HTERT RPE-1 (cell line): Measurements from ENCODE around the gene OBI1.

Experiments
- in situ Hi-C: fragments of 300-500 bp; cut with MboI; formaldehyde crosslinking; loops from 4 replicates; pipeline ENCODE4 v1.14.3; 2020; ENCODE audit warnings: low sequenced_read_pairs

Gene OBI1

DNA sequence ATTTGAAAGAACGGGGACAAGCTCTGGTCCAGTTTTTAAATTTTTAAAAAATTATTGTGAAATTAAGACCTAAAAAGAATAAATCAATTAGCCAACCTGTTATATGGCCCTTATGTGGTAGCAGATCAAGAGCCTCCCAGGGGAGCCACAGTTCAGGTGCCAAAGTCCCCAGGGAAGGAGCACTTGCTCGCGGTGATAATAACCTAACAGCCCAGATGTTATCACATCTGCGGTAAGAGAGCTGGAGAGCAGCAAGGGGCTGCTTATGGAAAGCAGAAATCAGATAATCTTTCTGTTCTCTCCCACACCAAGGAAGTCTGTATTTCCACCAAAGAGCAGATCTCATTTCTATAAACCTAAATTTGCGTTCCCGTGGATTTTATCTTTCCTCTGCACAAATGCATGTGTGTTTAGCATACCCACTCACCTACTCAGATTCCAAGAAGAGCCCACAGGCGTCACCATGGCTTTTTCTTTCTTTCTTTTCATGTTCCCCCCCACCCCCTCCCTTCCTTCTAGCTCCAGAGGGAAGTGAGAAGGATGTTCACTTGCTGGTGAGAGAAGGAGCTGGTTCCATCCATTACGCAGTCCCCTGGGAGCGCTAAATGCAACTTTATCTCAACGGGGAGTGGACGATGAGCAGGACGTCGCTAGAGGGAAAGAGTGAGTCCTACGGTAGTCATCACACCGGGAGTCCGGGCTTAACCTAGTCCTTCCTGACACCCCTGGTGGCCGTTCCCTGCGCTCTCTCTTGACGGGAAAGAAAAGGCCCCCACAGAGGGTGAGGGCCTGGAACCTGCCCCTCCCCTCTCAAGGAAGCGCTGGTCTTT is 54.0 kb downstream of the OBI1 start:
- in situ Hi-C loops: no loop called here

DNA sequence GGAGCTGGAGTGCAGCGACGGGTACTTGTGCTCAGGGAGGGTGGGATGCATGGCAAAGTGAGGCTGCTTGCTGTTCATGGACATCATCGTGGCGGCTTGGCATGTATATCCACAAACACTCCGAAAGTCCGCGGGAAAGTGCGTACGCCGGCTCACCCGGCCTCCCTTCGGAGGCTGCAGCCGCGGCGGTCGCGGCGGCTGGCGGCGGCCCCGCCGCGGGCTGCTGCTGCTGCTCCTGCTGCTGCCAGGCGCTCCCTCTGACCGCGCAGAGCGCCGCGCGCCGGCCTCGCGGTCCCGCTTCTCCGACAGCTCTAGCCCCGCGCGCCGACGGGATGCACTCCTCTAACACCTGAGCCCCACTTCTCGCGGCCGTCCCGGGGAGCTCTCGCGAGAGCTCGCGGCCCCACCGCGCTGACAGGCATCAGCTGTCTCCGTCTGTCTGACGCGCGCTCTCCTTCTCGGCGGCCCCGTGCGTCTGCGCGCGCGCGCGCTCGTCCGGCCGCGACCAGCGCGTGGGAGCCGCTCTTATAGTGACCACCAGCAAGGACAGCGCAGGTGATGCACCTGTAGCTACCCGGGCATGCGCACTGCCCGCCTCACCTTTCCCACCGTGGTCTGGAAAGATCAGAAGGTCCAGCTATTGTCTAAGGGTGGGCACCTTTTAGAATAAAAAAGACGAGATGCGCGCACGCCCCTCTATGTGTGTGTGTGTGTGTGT is 55.6 kb downstream of the OBI1 start, which contains the start of gene POU4F1:
TSS of gene POU4F1 (minus strand) at position 313 of the 718 bp plus-strand sequence. CDS start at position 87, 226 bp downstream.
- in situ Hi-C loops: no loop called here

DNA sequence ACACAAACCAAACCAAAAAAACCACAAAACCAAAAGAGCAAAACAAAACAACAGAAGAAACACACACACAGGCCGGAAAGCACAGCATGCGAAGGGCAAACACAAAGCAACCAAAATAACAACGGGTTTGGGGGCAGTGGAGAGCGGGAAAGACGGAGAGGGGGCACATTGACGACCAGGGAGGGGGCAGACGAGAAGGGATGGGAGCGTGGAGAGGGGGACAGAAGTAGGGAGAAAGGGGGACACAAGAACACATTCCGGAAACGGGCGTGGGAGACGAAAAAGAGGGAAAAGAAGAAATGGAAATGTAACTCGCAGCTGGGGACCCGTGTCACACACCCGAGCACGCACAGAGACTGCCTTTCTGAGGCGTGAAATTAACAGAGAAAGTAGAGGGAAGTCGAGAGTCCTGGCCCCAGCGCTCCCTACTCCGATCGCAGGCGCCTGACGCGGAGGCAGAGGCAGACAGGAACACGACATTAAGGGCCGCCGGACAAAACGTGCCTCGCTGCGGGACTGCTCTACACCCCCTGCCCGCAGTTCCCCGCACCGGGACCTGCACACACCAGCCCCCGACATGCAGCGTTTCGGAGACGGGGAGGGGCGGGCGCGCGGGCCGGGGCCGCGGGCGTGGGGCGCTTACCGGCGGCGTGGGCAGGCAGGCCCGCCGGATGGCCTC is 56.3 kb downstream of the OBI1 start:
- in situ Hi-C loops: no loop called here

DNA sequence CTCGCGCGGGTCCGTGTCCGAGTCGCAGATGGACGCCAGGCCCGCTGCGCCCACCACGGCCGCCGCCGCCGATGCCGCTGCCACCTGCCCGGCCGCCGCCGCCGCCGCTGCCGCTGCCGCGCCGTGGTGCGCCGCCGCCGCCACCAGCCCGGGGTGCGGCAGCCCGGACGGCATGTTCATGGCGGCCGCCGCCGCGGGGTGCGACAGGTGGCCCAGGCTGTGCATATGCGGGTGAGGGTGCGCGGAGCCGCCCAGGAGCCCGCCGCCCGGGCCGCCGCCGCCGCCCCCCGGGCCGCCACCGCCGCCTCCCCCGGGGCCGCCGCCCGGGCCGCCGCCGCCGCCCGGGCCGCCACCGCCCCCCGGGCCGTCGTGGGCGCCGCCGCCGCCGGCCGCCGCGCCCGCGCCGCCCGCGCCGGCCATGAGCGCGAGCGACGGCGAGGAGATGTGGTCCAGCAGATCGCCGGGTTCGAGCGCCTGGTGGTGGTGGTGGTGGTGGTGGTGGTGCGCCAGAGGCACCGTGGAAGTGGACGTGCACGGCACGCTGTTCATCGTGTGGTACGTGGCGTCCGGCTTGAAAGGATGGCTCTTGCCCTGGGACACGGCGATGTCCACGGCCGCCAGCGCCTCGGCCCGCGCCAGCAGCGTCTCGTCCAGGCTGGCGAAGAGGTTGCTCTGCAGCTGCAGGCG is 56.9 kb downstream of the OBI1 start:
- in situ Hi-C loops: no loop called here

DNA sequence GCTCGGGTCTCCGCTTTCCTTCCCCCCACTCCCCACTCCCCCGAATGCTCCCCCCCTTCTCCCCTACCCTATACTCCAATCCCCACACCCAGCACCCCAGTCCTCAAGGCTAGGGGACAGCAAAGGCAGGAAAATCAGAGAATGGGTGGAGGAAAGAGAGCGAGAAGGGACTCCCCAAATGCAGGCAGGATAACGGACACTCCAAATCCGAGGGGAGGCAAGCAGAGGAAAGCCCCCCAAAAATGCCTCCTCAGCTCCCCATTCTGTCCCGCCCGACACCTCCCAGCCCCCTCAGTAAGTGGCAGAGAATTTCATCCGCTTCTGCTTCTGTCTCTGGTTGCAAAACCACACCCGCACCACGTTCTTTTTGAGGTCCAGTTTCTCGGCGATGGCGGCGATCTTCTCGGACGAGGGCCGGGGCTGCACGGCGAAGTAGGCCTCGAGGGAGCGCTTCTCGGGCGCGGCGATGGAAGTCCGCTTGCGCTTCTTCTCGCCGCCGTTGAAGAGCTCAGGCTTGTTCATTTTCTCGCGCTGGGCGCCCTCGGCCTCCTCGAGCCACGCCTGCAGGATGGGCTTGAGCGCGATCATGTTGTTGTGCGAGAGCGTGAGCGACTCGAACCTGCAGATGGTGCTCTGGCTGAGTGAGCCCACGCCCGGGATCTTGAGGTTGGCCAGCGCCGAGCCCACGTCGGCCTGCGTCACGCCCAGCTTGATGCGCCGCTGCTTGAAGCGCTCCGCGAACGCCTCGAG is 57.7 kb downstream of the OBI1 start:
- in situ Hi-C loops: no loop called here

DNA sequence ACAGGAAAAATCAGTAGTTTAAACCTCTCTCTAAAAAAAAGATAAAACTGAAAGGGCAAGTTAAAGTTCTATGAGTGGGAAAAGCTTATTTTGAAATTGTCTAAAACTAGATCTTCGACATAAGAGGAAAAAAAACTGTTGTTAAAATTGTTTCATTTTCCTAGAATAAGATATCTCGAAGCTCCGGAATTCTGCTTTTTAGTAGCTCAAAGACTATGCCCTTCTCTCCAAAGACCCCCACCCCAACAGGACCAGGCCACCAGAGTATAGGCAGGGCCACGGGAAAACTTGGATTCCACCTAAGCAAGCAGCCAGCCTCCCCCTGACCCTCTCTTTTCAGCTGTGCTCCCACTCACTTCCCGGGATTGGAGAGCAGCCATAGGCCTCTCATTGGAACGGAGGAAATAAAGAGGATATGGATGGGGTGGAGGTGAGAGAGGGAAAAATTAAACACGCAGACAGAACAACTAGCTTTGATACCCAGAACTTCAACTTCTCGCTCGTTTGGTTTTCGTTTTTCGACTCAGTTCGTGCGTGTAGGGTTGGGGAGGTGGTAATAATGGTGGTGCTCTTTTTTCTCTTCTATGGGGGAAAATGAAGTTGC is 58.6 kb downstream of the OBI1 start:
- in situ Hi-C loops: no loop called here

DNA sequence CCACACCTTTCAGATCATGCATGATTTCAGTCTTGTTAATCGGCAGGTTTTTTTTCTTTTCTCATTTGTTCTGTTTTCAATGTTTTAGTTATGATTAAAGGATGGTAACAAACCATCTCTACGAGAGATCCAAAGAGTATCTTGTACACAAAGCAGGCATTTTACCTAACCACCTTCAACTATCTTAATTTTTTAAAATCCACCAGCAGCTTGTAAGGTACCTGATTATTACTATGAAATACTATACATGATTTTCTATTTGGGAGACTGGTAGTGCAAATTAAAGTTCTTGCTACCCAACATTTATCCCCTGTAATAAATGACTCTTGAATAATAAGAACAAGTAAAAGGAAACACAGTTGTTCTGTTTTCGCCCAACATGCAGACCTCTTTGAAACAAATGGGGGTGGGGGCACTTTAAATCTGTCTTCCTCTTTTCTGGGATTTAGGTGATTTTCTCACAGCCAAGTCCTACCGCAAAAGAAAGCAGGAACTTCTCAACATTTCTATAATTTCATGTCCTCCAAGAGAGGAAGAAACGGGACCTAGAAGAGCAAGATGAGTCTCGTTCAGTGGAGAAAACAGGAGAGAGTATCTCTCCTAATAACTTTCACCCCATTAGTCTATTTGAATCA is 59.2 kb downstream of the OBI1 start:
- in situ Hi-C loops: no loop called here

DNA sequence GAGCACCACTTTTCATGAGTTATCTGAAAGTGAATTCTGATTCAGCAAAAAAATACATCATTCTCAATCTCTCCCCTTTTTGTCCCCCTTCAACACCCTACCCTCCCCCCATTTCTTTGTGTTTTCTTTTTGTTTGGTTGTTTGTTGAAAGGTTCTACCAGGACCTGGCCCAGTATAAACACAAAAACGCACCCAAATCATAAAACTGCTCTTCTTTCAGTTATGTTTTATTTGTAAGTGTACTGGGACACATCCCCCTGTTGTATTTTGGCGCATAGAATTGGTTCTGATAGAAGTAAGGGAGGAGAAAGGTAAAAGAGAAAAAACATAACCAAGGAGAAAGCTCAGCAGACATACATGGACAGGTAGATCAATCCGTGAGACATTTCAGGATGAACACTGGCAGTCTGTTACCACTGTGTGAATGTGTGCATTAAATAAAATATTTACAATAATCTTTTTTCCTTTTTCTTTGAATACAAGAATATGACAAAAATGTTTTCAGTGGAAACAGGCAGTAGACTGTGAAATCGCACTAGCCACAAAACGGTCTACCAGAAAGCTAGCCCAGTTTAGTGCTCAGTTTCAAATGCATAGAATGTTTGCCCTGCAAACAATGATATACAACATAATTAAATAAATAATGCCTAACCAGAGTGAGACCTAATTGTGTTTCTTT is 59.9 kb downstream of the OBI1 start:
- in situ Hi-C loops: no loop called here

DNA sequence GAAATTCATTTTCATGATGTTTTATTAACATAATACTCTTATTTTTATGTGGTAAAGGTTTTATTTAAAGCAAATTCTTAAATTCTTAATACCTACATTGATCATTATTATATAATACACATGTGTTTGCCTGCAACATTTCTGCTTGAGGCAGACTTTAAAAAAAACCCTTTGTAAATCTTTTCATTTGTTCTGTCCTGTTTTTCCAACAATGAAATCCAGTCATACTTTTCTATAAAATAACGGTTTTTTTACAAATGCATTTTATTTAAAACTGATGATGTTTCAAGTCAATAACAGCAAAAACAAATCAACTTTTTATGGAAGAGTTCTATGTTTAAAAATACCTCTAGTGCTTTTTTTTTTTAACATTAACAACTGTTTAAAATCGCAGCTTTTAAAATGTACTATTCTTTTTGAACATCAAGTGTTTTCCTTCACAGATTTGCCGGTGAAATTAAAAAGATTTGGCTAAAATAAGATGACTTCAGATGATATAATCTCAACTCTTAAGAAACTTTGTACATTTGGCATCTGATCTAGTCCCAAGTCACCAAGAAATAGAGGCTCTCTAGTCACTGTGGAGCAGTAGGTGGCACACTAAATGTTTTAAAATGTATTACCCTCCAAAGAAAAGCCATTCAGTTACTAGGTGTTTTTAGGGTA is 60.7 kb downstream of the OBI1 start:
- in situ Hi-C loops: no loop called here

DNA sequence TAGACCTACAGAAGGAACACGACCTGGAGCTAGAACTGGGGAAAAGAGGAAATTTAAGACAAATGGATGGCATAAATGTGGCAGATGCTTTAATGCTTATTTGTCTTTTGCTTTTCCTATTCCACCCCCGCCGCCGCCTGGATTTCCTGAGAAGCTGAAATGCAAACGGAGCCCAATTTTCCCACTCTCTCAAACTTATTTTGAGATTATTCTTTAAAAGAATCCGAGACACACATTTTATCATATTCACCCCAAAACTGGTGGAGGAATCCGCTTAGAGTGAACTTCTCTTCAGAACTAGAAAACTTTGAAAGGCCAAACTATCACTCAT is 61.4 kb downstream of the OBI1 start:
- in situ Hi-C loops: no loop called here

DNA sequence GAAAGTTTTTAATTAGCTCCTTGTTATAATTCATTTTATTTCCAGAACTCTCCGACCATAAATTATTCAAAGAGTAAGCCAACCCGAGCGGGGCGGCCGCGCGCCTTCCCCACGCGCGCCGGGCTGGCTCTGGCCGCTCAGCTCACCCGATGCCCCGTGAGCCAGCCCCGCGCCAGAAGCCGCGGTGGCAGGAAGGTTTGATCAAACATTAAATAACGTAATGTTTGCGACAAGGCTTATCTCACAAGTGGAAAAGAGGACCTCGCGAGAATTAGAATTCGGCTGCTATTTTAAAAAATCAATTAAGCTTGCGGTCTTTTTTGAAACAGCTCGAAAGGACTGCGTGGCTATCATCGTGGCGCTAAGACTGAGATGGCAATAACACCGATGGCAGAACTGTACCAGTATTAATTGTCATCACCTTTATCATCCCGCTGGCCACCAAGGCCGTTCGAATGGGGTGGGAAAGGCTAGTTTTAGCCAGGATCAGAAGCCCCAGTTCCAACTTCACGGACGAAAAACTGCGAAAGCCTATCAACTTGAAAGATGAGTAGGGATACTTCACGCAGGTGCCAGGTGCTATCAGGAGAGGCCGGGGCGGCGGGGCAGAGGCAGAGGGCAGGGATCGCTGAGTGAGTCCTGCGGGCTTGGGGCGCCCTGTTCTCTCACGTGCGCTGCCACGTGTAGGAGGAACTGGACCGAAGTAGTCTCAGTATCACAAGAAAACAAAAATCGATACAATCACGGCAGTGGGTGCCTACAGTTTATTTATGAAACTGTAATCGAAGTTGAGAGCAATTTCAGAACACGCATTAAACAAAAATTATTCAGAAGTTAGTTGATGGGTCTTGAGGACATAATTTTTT is 62.0 kb downstream of the OBI1 start:
- in situ Hi-C loops: no loop called here

DNA sequence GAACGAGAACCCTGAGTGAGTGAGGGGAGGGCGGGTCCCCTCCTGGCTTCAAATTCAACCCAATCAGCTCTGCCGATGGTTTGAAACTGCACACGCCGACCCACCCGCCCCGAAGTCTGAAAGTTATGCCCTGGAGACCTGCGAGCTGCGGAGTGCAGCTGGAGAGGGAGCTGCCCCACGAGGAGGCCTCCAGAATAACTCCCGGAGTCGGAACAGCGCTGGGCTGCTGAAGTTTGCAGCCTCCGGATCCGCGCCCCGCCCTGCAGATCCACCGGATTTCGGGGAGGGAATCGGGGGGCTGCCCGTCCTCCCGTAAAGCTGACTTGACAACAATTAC is 62.6 kb downstream of the OBI1 start:
- in situ Hi-C loops: no loop called here

DNA sequence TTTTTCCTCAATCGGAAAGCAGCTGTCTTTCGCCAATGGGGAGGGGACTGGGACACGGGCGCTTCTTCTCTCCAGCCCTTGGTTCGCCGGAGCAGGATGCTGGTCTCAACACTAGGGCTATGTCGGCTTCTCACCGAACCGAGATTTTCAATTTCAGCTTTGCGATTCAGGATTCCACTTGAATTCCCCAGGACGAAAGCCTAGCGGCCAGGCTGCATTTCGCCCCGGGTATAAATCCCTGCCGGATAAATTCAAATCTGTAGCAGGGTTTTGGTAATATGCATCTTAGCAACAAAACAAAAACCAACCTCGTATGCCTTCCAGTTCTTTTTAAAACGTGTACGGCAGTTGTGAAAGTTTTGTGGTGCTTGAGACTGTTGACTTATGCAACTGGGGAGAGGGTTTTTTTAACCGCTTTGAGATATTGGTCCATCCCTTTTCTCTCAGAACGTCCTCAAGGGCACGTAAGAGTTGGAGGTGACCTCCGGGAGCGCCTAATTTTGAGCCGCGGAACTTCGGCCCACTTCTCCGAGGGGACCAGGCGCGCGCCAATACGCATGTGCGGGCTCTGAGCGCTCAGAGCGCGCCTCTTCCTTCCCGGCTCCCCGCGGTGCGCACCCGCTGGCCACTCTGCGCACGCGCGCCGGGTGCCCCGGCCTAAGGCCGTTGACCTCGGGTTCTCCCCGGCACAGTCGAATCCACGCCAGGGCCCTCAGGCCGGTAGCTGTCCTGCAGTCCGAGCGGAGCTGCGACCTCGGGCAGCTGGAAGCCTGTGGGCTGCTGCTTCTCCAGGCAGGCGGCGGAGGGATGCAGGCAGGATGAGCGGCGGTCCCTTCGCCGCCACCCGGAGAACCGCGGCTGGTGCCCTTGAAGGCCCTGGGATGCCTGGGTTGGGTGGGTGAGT is 63.2 kb downstream of the OBI1 start:
- in situ Hi-C loops: no loop called here

DNA sequence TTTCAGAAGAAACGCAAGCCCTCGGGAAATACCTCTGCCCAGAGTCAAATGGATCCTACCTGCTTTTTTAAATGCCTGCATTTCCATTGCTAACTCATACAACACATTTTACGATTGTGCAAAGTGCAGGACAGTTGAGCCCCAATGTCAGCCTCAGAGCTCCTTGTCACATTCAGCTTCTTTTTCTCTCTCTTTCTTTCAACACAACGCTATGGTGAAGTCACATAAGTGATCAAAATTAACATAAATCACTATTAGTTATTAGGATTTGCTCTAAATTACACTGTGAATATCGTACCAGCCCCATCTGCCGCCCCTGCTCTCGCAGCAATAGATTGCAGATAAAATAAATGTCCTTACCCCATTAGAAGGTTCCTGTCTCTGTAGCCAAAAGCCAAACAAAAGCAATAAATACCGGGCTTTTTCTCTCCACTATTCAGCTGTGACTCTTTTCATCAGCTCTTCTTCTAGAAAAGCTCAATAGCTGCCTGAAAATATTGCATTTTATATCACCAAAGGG is 64.4 kb downstream of the OBI1 start:
- in situ Hi-C loops: no loop called here

DNA sequence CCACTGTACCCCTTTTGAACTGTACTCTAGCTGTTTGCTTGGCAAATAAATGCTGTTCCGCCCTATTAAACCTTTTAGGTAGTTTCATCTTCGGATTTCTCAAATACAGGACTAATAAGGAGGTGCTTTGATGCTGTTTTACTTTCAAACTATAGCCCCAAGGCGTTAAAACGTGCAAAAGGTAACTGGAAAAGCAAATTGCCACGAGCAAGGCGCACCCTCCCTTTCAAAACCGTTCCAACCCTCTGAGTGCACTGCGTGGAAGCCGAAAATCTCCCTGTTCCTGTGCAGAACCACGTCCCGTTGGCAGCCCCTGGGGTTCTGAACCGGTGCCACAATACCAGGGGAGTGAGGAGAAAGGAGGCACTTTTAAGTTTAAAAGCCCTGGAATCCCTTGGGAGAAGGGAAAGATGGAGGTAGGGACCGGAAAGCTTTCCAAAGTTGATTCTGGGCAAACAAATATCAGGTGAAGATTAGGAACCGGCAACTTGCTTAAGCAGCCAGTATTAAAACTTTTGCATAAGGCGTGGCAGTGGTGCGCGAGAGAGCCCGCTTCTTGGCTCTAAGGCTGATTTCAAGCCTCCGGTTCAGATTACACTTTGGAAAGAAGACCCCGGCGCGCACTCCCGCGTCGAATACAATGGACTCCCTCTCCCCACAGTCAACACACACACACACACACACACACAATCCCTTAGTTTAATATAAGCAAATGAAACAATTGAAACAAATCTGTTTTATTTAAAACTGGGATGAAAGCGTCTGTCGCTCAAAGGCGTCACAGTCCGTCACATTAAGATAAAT is 65.1 kb downstream of the OBI1 start:
- in situ Hi-C loops: no loop called here

DNA sequence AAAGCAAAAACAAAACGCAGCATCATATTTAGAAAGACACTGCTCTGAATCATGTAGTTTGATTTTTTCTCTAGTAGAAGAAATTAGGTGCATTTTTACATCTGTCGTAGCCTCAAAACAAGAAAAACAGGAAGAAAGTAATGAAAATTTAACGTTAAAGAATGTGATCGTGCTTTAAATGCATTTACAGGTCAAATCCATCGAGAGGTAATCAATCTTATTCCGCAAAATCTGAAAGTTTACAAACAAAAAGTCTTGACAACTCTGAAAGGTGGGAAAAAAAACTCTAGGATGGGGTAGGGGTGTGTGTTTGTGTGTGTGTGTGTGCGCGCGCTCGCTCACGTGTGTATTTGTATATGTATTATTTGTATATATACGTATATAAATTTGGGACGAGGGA is 65.8 kb downstream of the OBI1 start:
- in situ Hi-C loops: no loop called here
